GM12864 (cell line): ENCODE data around the gene JAK2.
"Not testable (repeated sequence)": the region's sequence is repeated elsewhere in the genome, so short reads cannot be mapped to it uniquely, and the experiment has no call there.

ENCODE experiments used
- DNase-seq: peaks from one replicate; pipeline ENCODE4 v3.0.0-alpha.2; 2011; ENCODE audit warnings: low read depth
- H3K4me3 ChIP-seq: 2 replicates; pipeline ENCODE4 v1.5.1; 2011; ENCODE audit warnings: mild to moderate bottlenecking, low read depth, low read length, control low read depth
- TF ChIP-seq, protein P1 (sequence below): IDR thresholded peaks from 2 replicates; pipeline ENCODE4 v1.5.1; 2011; ENCODE audit warnings: low read depth, mild to moderate bottlenecking, moderate library complexity, low read length, control low read depth, inconsistent platforms; ENCODE audit errors: missing control alignments

JAK2 gene

GRCh38 chr9:5073701-5074100 lies 88.6 kb downstream of the JAK2 start:
- H3K4me3 ChIP-seq: no peak overlapping the region
- DNase-seq: peak; percentile 0
- TF ChIP-seq, protein P1, sequence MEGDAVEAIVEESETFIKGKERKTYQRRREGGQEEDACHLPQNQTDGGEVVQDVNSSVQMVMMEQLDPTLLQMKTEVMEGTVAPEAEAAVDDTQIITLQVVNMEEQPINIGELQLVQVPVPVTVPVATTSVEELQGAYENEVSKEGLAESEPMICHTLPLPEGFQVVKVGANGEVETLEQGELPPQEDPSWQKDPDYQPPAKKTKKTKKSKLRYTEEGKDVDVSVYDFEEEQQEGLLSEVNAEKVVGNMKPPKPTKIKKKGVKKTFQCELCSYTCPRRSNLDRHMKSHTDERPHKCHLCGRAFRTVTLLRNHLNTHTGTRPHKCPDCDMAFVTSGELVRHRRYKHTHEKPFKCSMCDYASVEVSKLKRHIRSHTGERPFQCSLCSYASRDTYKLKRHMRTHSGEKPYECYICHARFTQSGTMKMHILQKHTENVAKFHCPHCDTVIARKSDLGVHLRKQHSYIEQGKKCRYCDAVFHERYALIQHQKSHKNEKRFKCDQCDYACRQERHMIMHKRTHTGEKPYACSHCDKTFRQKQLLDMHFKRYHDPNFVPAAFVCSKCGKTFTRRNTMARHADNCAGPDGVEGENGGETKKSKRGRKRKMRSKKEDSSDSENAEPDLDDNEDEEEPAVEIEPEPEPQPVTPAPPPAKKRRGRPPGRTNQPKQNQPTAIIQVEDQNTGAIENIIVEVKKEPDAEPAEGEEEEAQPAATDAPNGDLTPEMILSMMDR: peak; percentile 6

GRCh38 chr9:5085993-5086392 lies 100.9 kb downstream of the JAK2 start:
- TF ChIP-seq, protein P1: no peak
- no peak for DNase-seq
- no peak overlapping the region for H3K4me3 ChIP-seq

DNA sequence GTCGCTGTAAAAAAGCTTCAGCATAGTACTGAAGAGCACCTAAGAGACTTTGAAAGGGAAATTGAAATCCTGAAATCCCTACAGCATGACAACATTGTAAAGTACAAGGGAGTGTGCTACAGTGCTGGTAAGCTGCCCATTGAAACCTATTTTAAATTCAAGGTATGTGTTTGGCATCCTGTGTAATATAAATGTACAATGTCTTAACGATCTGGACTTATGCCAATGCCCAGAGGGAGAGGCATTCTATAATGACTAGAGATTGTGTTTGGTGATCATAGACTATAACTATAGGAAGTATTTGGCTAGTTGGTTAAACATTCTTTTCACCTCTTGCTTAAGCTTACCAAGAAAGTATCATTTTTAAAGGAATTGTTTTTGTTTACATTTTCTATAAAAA lies 104.7 kb downstream of the JAK2 start:
- no peak overlapping the region for H3K4me3 ChIP-seq
- no peak for DNase-seq
- TF ChIP-seq, protein P1: no peak

DNA sequence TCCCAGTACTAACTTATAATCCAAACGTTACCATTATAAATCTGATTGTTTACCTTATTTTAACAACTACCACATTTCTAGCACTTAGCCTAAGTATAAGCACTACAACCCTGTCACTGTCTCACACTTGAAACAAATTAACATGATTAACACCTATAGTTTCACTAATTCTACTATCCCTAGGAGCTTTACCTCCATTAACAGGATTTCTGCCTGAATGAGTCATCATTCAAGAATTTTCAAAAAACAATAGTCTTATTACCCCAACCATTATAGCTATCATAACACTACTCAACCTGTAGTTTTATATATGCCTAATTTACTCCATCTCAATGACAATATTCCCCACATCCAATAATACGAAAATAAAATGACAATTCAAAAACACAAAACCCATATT lies 110.7 kb downstream of the JAK2 start:
- no peak overlapping the region for H3K4me3 ChIP-seq
- no peak for DNase-seq
- TF ChIP-seq, protein P1: no peak

DNA sequence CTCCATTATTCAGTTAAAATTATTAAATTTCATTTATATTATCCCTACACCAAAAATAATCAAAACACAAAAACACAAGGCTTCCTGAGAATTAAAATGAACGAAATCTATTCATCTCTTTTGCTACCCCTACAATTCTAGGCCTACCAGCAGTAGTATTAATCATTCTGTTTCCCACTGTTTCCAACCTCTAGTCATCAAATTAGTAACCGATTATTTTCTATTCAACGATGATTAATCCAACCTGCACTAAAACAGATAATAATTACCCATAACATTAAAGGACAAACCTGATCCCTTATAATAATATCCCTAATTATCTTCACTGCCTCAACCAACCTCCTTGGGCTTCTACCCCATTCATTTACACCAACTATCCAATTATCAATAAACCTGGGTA lies 114.4 kb downstream of the JAK2 start:
- H3K4me3 ChIP-seq: no peak overlapping the region
- DNase-seq: no peak
- TF ChIP-seq, protein P1: no peak

DNA sequence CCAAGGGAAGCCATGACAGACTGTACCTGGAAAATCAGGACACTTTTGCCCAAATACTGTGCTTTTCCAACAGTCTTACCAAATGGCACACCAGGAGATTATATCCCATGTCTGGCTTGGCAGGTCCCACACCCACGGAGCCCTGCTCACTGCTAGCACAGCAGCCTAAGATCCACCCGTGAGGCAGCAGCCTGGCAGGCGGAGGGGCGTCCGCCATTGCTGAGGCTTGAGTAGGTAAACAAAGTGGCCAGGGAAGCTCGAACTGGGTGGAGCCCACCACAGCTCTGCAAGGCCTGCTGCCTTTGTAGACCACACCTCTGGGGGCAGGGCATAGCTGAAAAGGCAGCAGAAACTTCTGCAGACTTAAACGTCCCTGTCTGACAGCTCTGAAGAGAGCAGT lies 116.1 kb downstream of the JAK2 start:
- not testable (repeated sequence) for H3K4me3 ChIP-seq, DNase-seq

- not testable (repeated sequence) for DNase-seq, H3K4me3 ChIP-seq
Observed at GRCh38 chr9:5106517-5106916, 121.4 kb downstream of the JAK2 start.

GRCh38 chr9:5110867-5111681 lies 126.0 kb downstream of the JAK2 start:
- no peak overlapping the region for H3K4me3 ChIP-seq
- no peak for DNase-seq
- TF ChIP-seq, protein P1: no peak
